ENCODE measurements around the gene ACOT7. TPM values are rescaled to one million over a fixed set of nuclear protein-coding genes. Genes with fewer than 3 reads are reported as not detected.

ACOT7 gene
- total and polyA plus RNA-seq, 2 experiments from 2014 or later, result 167 to 169 TPM

DNA sequence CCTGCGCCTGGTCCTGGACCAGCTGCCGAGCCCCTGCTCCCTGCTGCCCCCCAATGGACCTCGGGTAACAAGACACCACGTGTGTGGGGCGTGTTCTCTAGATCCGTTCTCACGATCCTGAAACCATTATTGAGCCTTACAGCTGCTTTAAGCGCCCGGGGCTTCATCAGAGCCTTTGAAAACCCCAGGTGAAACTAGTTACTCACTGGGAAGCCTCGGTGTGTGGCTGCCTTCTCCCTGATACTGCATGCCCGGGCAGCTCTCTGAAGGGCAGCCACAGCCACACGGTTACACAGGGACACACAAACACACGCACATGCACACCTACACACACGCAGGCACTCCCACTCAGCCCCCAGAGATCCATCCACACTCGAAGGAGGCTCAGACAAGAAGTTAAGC is 20.9 kb upstream of the ACOT7 start:
- peaks cover 8% of the 10 kb centered on the region; the same call in 1 of the 2 replicates for H4K20me1 ChIP-seq (replicated peaks; ENCODE audit: insufficient read depth)
- H3F3A ChIP-seq (replicated peaks; ENCODE audit: low read depth), result 0 out of 2 replicates have a peak, but pooled peaks cover 6% of the 10 kb centered on the region
- peaks cover 9% of the 10 kb centered on the region for H3K4me1 Mint-ChIP-seq
- H3K27me3 Mint-ChIP-seq (ENCODE audit: insufficient read depth, low read depth, poor library complexity), result peaks cover 56% of the 10 kb centered on the region
- H3K79me2 ChIP-seq (replicated peaks; ENCODE audit: insufficient read depth), result no peaks in the 10 kb centered on the region
- H3K4me3 ChIP-seq, result 0 out of 2 replicates have a peak overlapping the region, but pooled peaks have one; percentile 21
- H3K4me3 Mint-ChIP-seq, result peak overlapping the region; percentile 38; the same call in 1 of the 3 replicates
- no peaks in the 10 kb centered on the region for H3K9me2 ChIP-seq (ENCODE audit: insufficient read depth)
- peak overlapping the region; percentile 72 for H3K27ac Mint-ChIP-seq
- H3K4me2 ChIP-seq, result peak overlapping the region; percentile 66
- no peaks in the 10 kb centered on the region for H3K36me3 Mint-ChIP-seq (ENCODE audit: low read depth)
- no peaks in the 10 kb centered on the region for H3K36me3 ChIP-seq (ENCODE audit: insufficient read depth)
- peak; percentile 76 for ATAC-seq
- H2AFZ ChIP-seq, result peak overlapping the region; percentile 33; the same call in 1 of the 2 replicates
- H3K9me3 Mint-ChIP-seq, result no peaks in the 10 kb centered on the region; the same call in 2 of the 3 replicates
- peaks cover 11% of the 10 kb centered on the region for H3K4me1 ChIP-seq (ENCODE audit: insufficient read depth)
- peak; percentile 96 for DNase-seq (ENCODE audit: low spot score)
- peaks cover 64% of the 10 kb centered on the region for H3K27me3 ChIP-seq (ENCODE audit: insufficient read depth)
- TF ChIP-seq NANOG (IDR thresholded peaks at IDR 0.05; ENCODE audit: borderline replicate concordance), result no peak
- TF ChIP-seq, protein P1, sequence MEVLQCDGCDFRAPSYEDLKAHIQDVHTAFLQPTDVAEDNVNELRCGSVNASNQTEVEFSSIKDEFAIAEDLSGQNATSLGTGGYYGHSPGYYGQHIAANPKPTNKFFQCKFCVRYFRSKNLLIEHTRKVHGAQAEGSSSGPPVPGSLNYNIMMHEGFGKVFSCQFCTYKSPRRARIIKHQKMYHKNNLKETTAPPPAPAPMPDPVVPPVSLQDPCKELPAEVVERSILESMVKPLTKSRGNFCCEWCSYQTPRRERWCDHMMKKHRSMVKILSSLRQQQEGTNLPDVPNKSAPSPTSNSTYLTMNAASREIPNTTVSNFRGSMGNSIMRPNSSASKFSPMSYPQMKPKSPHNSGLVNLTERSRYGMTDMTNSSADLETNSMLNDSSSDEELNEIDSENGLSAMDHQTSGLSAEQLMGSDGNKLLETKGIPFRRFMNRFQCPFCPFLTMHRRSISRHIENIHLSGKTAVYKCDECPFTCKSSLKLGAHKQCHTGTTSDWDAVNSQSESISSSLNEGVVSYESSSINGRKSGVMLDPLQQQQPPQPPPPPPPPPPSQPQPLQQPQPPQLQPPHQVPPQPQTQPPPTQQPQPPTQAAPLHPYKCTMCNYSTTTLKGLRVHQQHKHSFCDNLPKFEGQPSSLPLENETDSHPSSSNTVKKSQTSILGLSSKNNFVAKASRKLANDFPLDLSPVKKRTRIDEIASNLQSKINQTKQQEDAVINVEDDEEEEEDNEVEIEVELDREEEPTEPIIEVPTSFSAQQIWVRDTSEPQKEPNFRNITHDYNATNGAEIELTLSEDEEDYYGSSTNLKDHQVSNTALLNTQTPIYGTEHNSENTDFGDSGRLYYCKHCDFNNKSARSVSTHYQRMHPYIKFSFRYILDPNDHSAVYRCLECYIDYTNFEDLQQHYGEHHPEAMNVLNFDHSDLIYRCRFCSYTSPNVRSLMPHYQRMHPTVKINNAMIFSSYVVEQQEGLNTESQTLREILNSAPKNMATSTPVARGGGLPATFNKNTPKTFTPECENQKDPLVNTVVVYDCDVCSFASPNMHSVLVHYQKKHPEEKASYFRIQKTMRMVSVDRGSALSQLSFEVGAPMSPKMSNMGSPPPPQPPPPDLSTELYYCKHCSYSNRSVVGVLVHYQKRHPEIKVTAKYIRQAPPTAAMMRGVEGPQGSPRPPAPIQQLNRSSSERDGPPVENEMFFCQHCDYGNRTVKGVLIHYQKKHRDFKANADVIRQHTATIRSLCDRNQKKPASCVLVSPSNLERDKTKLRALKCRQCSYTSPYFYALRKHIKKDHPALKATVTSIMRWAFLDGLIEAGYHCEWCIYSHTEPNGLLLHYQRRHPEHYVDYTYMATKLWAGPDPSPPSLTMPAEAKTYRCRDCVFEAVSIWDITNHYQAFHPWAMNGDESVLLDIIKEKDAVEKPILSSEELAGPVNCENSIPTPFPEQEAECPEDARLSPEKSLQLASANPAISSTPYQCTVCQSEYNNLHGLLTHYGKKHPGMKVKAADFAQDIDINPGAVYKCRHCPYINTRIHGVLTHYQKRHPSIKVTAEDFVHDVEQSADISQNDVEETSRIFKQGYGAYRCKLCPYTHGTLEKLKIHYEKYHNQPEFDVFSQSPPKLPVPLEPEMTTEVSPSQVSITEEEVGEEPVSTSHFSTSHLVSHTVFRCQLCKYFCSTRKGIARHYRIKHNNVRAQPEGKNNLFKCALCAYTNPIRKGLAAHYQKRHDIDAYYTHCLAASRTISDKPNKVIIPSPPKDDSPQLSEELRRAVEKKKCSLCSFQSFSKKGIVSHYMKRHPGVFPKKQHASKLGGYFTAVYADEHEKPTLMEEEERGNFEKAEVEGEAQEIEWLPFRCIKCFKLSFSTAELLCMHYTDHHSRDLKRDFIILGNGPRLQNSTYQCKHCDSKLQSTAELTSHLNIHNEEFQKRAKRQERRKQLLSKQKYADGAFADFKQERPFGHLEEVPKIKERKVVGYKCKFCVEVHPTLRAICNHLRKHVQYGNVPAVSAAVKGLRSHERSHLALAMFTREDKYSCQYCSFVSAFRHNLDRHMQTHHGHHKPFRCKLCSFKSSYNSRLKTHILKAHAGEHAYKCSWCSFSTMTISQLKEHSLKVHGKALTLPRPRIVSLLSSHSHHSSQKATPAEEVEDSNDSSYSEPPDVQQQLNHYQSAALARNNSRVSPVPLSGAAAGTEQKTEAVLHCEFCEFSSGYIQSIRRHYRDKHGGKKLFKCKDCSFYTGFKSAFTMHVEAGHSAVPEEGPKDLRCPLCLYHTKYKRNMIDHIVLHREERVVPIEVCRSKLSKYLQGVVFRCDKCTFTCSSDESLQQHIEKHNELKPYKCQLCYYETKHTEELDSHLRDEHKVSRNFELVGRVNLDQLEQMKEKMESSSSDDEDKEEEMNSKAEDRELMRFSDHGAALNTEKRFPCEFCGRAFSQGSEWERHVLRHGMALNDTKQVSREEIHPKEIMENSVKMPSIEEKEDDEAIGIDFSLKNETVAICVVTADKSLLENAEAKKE (CRISPR knock-in tag; IDR thresholded peaks at IDR 0.05), result no peak
- TF ChIP-seq ZNF331 (CRISPR knock-in tag; IDR thresholded peaks at IDR 0.05; ENCODE audit: low read depth), result no peak
- TF ChIP-seq EZH2 (IDR thresholded peaks at IDR 0.05; ENCODE audit: low read depth, unreplicated experiment), result no peak
- TF ChIP-seq EZH2phosphoT487 (IDR thresholded peaks at IDR 0.05; ENCODE audit: unreplicated experiment), result no peak
- TF ChIP-seq CREB1 (CRISPR knock-in tag; IDR thresholded peaks at IDR 0.05; ENCODE audit: low read depth), result peak; percentile 29; the same call in 1 of the 2 replicates
- TF ChIP-seq, protein P2, sequence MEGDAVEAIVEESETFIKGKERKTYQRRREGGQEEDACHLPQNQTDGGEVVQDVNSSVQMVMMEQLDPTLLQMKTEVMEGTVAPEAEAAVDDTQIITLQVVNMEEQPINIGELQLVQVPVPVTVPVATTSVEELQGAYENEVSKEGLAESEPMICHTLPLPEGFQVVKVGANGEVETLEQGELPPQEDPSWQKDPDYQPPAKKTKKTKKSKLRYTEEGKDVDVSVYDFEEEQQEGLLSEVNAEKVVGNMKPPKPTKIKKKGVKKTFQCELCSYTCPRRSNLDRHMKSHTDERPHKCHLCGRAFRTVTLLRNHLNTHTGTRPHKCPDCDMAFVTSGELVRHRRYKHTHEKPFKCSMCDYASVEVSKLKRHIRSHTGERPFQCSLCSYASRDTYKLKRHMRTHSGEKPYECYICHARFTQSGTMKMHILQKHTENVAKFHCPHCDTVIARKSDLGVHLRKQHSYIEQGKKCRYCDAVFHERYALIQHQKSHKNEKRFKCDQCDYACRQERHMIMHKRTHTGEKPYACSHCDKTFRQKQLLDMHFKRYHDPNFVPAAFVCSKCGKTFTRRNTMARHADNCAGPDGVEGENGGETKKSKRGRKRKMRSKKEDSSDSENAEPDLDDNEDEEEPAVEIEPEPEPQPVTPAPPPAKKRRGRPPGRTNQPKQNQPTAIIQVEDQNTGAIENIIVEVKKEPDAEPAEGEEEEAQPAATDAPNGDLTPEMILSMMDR (conservative IDR thresholded peaks at IDR 0.05; ENCODE audit: low read depth in 2 of 2), result peak; percentile 75 to 83
- TF ChIP-seq, protein P3, sequence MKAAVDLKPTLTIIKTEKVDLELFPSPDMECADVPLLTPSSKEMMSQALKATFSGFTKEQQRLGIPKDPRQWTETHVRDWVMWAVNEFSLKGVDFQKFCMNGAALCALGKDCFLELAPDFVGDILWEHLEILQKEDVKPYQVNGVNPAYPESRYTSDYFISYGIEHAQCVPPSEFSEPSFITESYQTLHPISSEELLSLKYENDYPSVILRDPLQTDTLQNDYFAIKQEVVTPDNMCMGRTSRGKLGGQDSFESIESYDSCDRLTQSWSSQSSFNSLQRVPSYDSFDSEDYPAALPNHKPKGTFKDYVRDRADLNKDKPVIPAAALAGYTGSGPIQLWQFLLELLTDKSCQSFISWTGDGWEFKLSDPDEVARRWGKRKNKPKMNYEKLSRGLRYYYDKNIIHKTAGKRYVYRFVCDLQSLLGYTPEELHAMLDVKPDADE (IDR thresholded peaks at IDR 0.05), result no peak
- no peak for TF ChIP-seq ZNF114 (CRISPR knock-in tag; IDR thresholded peaks at IDR 0.05)
- no peak for TF ChIP-seq POLR2AphosphoS5 (IDR thresholded peaks at IDR 0.05; ENCODE audit: low read depth)
- TF ChIP-seq JUNB (IDR thresholded peaks at IDR 0.05; ENCODE audit: unreplicated experiment), result no peak
- TF ChIP-seq STAT1 (IDR thresholded peaks at IDR 0.05; ENCODE audit: unreplicated experiment), result no peak
- H3K27ac ChIP-seq (ENCODE audit: low read depth), result peak overlapping the region; percentile 67; the same call in 1 of the 2 replicates

All from GM23338 (cell line).